Neuronal stem cell (in vitro differentiated cells): ENCODE measurements around the gene KDM4B.

Experiments used
- DNase-seq: peaks from one replicate; pipeline ENCODE4 v3.0.0-alpha.2; 2013; ENCODE audit warnings: low spot score
- H2AFZ ChIP-seq: one replicate; pipeline ENCODE4 v1.6.1; 2013; ENCODE audit warnings: mild to moderate bottlenecking, low read length, inconsistent platforms
- H2AK5ac ChIP-seq: 2 replicates; pipeline ENCODE4 v1.6.1; 2013; ENCODE audit warnings: low read depth, mild to moderate bottlenecking, inconsistent platforms, low read length, moderate library complexity, mixed read lengths
- H2BK120ac ChIP-seq: 2 replicates; pipeline ENCODE4 v1.6.1; 2013; ENCODE audit warnings: low read depth, mild to moderate bottlenecking, inconsistent platforms, low read length, moderate library complexity, mixed read lengths
- H2BK12ac ChIP-seq: one replicate; pipeline ENCODE4 v1.6.1; 2013; ENCODE audit warnings: low read length, inconsistent platforms
- H2BK15ac ChIP-seq: 2 replicates; pipeline ENCODE4 v1.6.1; 2013; ENCODE audit warnings: mild to moderate bottlenecking, low read length, inconsistent platforms, mixed read lengths
- H2BK5ac ChIP-seq: one replicate; pipeline ENCODE4 v1.6.1; 2013; ENCODE audit warnings: inconsistent platforms, mild to moderate bottlenecking, low read length, moderate library complexity
- H3K14ac ChIP-seq: one replicate; pipeline ENCODE4 v1.6.1; 2013; ENCODE audit warnings: low read length, inconsistent platforms
- H3K18ac ChIP-seq: 2 replicates; pipeline ENCODE4 v1.6.1; 2013; ENCODE audit warnings: low read length, inconsistent platforms
- H3K23ac ChIP-seq: 2 replicates; pipeline ENCODE4 v1.6.1; 2013; ENCODE audit warnings: low read depth, mild to moderate bottlenecking, mixed read lengths, low read length, inconsistent platforms; ENCODE audit not compliant: poor library complexity
- H3K27ac ChIP-seq: replicated peaks from 3 replicates; pipeline ENCODE4 v1.5.1; 2013; ENCODE audit warnings: low read length, inconsistent platforms
- H3K27me3 ChIP-seq, 3 experiments: 2 replicates each; pipeline ENCODE4 v1.6.1; 2013; ENCODE audit warnings: low read length in 3 of 3, mild to moderate bottlenecking in 2 of 3, inconsistent platforms in 1 of 3, low read depth in 1 of 3, mixed read lengths in 1 of 3, moderate library complexity in 1 of 3; ENCODE audit not compliant: control insufficient read depth in 3 of 3, insufficient read depth in 3 of 3
- H3K36me3 ChIP-seq, 2 donors: replicated peaks in 1 of 2; 2 replicates each; pipeline ENCODE4 v1.6.1; 2013; ENCODE audit warnings: low read length in 2 of 2; ENCODE audit not compliant: control insufficient read depth in 2 of 2, insufficient read depth in 2 of 2
- H3K4ac ChIP-seq: 2 replicates; pipeline ENCODE4 v1.6.1; 2013; ENCODE audit warnings: inconsistent platforms, mild to moderate bottlenecking, low read length, moderate library complexity
- H3K4me1 ChIP-seq, 2 donors: 1 replicate in 1 of 2; 2 replicates in 1 of 2; pipeline ENCODE4 v1.6.1; 2013; ENCODE audit warnings: low read length in 2 of 2, low read depth in 1 of 2; ENCODE audit not compliant: control insufficient read depth in 2 of 2, insufficient read depth in 1 of 2
- H3K4me2 ChIP-seq: one replicate; pipeline ENCODE4 v1.6.1; 2013; ENCODE audit warnings: mild to moderate bottlenecking, low read length, inconsistent platforms; ENCODE audit not compliant: insufficient read depth, poor library complexity, severe bottlenecking
- H3K4me3 ChIP-seq, 2 donors: 2 replicates each; pipeline ENCODE4 v1.5.1; 2013; ENCODE audit warnings: low read length in 2 of 2, mild to moderate bottlenecking in 2 of 2, inconsistent platforms in 1 of 2, moderate library complexity in 1 of 2
- H3K79me1 ChIP-seq: one replicate; pipeline ENCODE4 v1.6.1; 2013; ENCODE audit warnings: low read depth, mild to moderate bottlenecking, inconsistent platforms, low read length, moderate library complexity
- H3K9ac ChIP-seq: one replicate; pipeline ENCODE4 v1.6.1; 2013; ENCODE audit warnings: mild to moderate bottlenecking, low read depth, low read length, inconsistent platforms; ENCODE audit not compliant: poor library complexity
- H3K9me3 ChIP-seq, 2 donors: replicated peaks in 1 of 2; 2 replicates each; pipeline versions ENCODE3 to v1.6.1; 2013; ENCODE audit warnings: low read length in 2 of 2, mild to moderate bottlenecking in 2 of 2, inconsistent platforms in 1 of 2, low read depth in 1 of 2, mixed read lengths in 1 of 2, moderate library complexity in 1 of 2; ENCODE audit not compliant: control insufficient read depth in 2 of 2, insufficient read depth in 1 of 2
- H4K8ac ChIP-seq: one replicate; pipeline ENCODE4 v1.6.1; 2013; ENCODE audit warnings: low read depth, mild to moderate bottlenecking, inconsistent platforms, low read length, moderate library complexity
- H4K91ac ChIP-seq: one replicate; pipeline ENCODE4 v1.6.1; 2013; ENCODE audit warnings: low read length, low read depth, mild to moderate bottlenecking, inconsistent platforms; ENCODE audit not compliant: poor library complexity
- WGBS, 2 donors: extraction: QIAGEN DNeasy Blood & Tissue Kit; methylation state at CpG; one replicate each; pipeline ENCODE4 v1.1.7; 2013; ENCODE audit warnings: missing lambda C conversion rate in 2 of 2, mixed read lengths in 1 of 2; ENCODE audit not compliant: insufficient read length in 2 of 2, insufficient replicate concordance in 1 of 2; ENCODE audit errors: extremely low coverage in 2 of 2; 5-methylcytosine and 5-hydroxymethylcytosine counted together

Gene KDM4B

GRCh38 chr19:5120321-5120720 is 151.4 kb downstream of the KDM4B start:
- DNase-seq = no peak
- no CpG with 5 or more reads among the region's 8 CpGs for WGBS, 2 donors
- Histone ChIP-seq H3K36me3 (peaks cover 14 to 62% of the 10 kb centered on the region in 2 donors), H3K14ac (no peak overlapping the region), H2AK5ac (peak overlapping the region; percentile 50), H3K9ac (no peak overlapping the region), H3K4me1 (peaks cover 4 to 10% of the 10 kb centered on the region in 2 donors), H3K4ac (no peak overlapping the region), H2AFZ (no peak overlapping the region), H3K9me3 (peaks cover 7 to 8% of the 10 kb centered on the region in 2 donors), H3K23ac (peak overlapping the region; percentile 86), H3K27me3 (no peaks in the 10 kb centered on the region), H2BK12ac (no peak overlapping the region), H4K91ac (no peak overlapping the region), H2BK5ac (peak overlapping the region; percentile 48), H3K79me1 (peaks cover 2% of the 10 kb centered on the region), H3K27ac (no peak overlapping the region), H2BK15ac (no peak overlapping the region), H4K8ac (no peak overlapping the region), H3K18ac (no peak overlapping the region), H2BK120ac (no peak overlapping the region), H3K4me3 (no peak overlapping the region), H3K4me2 (no peak overlapping the region)

DNA sequence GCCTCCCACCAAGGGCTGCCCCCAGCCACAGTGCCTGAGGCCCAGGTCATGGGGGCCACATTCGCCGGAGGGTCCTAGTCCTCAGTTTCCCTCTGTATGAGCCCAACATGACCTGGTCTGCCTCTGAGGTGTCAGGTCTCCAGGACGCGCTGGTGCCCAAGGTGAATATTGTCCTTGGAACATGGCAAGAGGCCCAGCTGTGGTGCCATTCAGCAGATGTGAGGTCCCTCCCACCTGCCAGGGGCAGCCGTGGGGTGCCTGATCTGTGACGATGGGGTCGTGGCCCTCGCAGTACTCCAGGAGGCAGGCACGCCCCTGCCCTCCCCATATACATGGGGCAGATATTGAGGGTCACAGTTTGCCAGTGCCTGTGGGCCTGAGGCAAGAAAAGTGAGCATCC is 151.9 kb downstream of the KDM4B start:
- no CpG with 5 or more reads among the region's 9 CpGs for WGBS, 2 donors
- Histone ChIP-seq H3K79me1 (peaks cover 2% of the 10 kb centered on the region), H3K4me2 (no peak overlapping the region), H3K14ac (no peak overlapping the region), H2BK5ac (peak overlapping the region; percentile 48), H2BK12ac (no peak overlapping the region), H3K36me3 (peaks cover 14 to 57% of the 10 kb centered on the region in 2 donors), H3K9me3 (peaks cover 7 to 8% of the 10 kb centered on the region in 2 donors), H2AK5ac (no peak overlapping the region), H4K8ac (no peak overlapping the region), H2BK15ac (no peak overlapping the region), H2AFZ (no peak overlapping the region), H3K4me1 (peaks cover 8 to 9% of the 10 kb centered on the region in 2 donors), H3K27me3 (no peaks in the 10 kb centered on the region), H3K27ac (no peak overlapping the region), H3K18ac (peak overlapping the region; percentile 35), H4K91ac (peak overlapping the region; percentile 69), H3K4me3 (no peak overlapping the region), H3K9ac (peak overlapping the region; percentile 4), H3K4ac (no peak overlapping the region), H2BK120ac (peak overlapping the region; percentile 16), H3K23ac (peak overlapping the region; percentile 86)
- DNase-seq = no peak

- Histone ChIP-seq H3K18ac (peak overlapping the region; percentile 35), H3K4me3 (no peak overlapping the region), H2BK15ac (no peak overlapping the region), H3K79me1 (peaks cover 2% of the 10 kb centered on the region), H2BK12ac (no peak overlapping the region), H3K27me3 (no peaks in the 10 kb centered on the region), H3K23ac (peak overlapping the region; percentile 86), H4K8ac (no peak overlapping the region), H3K14ac (peak overlapping the region; percentile 92), H3K4me2 (no peak overlapping the region), H2BK120ac (peak overlapping the region; percentile 16), H3K36me3 (peaks cover 14 to 55% of the 10 kb centered on the region in 2 donors), H3K9me3 (peaks cover 3 to 4% of the 10 kb centered on the region in 2 donors), H2BK5ac (peak overlapping the region; percentile 48), H4K91ac (peak overlapping the region; percentile 69), H2AFZ (no peak overlapping the region), H3K27ac (no peak overlapping the region), H3K4ac (no peak overlapping the region), H2AK5ac (no peak overlapping the region), H3K4me1 (peaks cover 9 to 14% of the 10 kb centered on the region in 2 donors), H3K9ac (no peak overlapping the region)
- DNase-seq = no peak
- WGBS, 2 donors = no CpG with 5 or more reads among the region's 28 CpGs
These were observed 152.6 kb downstream of the KDM4B start for GRCh38 chr19:5121266-5122120.

DNA sequence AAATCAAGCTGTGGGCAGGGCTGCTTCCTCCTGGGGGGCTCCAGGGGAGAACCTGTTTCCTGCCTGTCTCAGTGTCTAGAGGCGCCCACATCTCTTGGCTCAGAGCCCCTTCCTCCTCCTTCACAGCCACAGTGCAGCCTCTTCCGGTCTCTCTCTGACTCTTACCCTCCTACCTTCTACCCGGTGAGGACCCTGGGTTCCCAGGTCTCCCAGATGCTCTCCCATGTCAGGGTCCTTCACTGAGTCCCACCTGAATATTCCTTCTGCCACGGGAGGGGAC is 153.1 kb downstream of the KDM4B start:
- H3K14ac ChIP-seq = no peak overlapping the region
- peak overlapping the region; percentile 8 for H3K18ac ChIP-seq
- H2BK5ac ChIP-seq = no peak overlapping the region
- no peak overlapping the region for H3K4me3 ChIP-seq
- no peak overlapping the region for H3K9ac ChIP-seq
- H2AFZ ChIP-seq = no peak overlapping the region
- peaks cover 14 to 51% of the 10 kb centered on the region in 2 donors for H3K36me3 ChIP-seq
- no peaks in the 10 kb centered on the region for H3K27me3 ChIP-seq
- no peak overlapping the region for H3K23ac ChIP-seq
- no peaks in the 10 kb centered on the region for H3K9me3 ChIP-seq
- peaks cover 2% of the 10 kb centered on the region for H3K79me1 ChIP-seq
- no peak overlapping the region for H3K4ac ChIP-seq
- H3K27ac ChIP-seq = no peak overlapping the region
- no peak overlapping the region for H2BK12ac ChIP-seq
- no peak overlapping the region for H2BK120ac ChIP-seq
- no peak overlapping the region for H2BK15ac ChIP-seq
- H3K4me1 ChIP-seq = peaks cover 9 to 20% of the 10 kb centered on the region in 2 donors
- no peak overlapping the region for H4K8ac ChIP-seq
- no peak for DNase-seq
- H2AK5ac ChIP-seq = no peak overlapping the region
- no peak overlapping the region for H4K91ac ChIP-seq
- H3K4me2 ChIP-seq = no peak overlapping the region
- no CpG with 5 or more reads among the region's 4 CpGs for WGBS, 2 donors
